DOHH2 (cell line): ENCODE data around the gene NDUFB5.

Experiments
- H3F3A ChIP-seq: fragments of 200-600 bp; sonication (generic), shearing (Covaris generic); 2 replicates; pipeline ENCODE4 v1.6.0; 2016; ENCODE audit warnings: antibody characterized with exemption, mild to moderate bottlenecking; ENCODE audit not compliant: control insufficient read depth, insufficient read depth
- H3K27ac ChIP-seq: fragments of 200-600 bp; sonication (generic); 2 replicates; pipeline ENCODE4 v1.5.1; 2014; ENCODE audit warnings: low read depth, mild to moderate bottlenecking, low read length, moderate library complexity
- H3K27me3 ChIP-seq: fragments of 200-600 bp; sonication (generic); 2 replicates; pipeline ENCODE4 v1.6.1; 2014; ENCODE audit warnings: mild to moderate bottlenecking, low read length, mixed read lengths; ENCODE audit not compliant: control insufficient read depth
- H3K36me3 ChIP-seq: fragments of 200-600 bp; sonication (generic); 2 replicates; pipeline ENCODE4 v1.6.1; 2014; ENCODE audit warnings: mild to moderate bottlenecking, low read length, moderate library complexity, mixed read lengths; ENCODE audit not compliant: control insufficient read depth
- H3K4me1 ChIP-seq: fragments of 200-600 bp; sonication (generic); 2 replicates; pipeline ENCODE4 v1.6.1; 2014; ENCODE audit warnings: mild to moderate bottlenecking, low read length, mixed read lengths; ENCODE audit not compliant: control insufficient read depth
- H3K4me2 ChIP-seq: fragments of 200-600 bp; sonication (generic); 2 replicates; pipeline ENCODE4 v1.6.0; 2014; ENCODE audit warnings: mild to moderate bottlenecking, low read length, moderate library complexity
- H3K4me3 ChIP-seq: fragments of 200-600 bp; sonication (generic); 2 replicates; pipeline ENCODE4 v1.5.1; 2014; ENCODE audit warnings: mild to moderate bottlenecking, low read length, mixed read lengths
- H3K79me2 ChIP-seq: fragments of 200-600 bp; sonication (generic); 2 replicates; pipeline ENCODE4 v1.6.1; 2014; ENCODE audit warnings: mild to moderate bottlenecking, low read length, mixed read lengths; ENCODE audit not compliant: control insufficient read depth
- H3K9me2 ChIP-seq: fragments of 200-600 bp; sonication (generic); replicated peaks from 2 replicates; pipeline ENCODE4 v1.6.1; 2014; ENCODE audit warnings: mild to moderate bottlenecking, low read length, mixed read lengths; ENCODE audit not compliant: control insufficient read depth
- H3K9me3 ChIP-seq: fragments of 200-600 bp; sonication (generic); 2 replicates; pipeline ENCODE4 v1.6.1; 2014; ENCODE audit warnings: antibody characterized with exemption, low read length, mixed read lengths; ENCODE audit not compliant: control insufficient read depth, insufficient read depth
- H4K20me1 ChIP-seq: fragments of 200-600 bp; sonication (generic); 2 replicates; pipeline ENCODE4 v1.6.0; 2014; ENCODE audit warnings: low read depth, mild to moderate bottlenecking, antibody characterized with exemption, low read length, moderate library complexity; ENCODE audit not compliant: control insufficient read depth, insufficient read depth
- CTCF ChIP-seq: fragments of 200-600 bp; sonication (generic); IDR thresholded peaks from one replicate; pipeline ENCODE4 v1.5.1; 2014; ENCODE audit warnings: antibody characterized with exemption, mild to moderate bottlenecking, low read depth, low read length; ENCODE audit not compliant: poor library complexity, severe bottlenecking
- EZH2phosphoT487 ChIP-seq: fragments of 200-600 bp; sonication (generic); IDR thresholded peaks from 2 replicates; pipeline ENCODE4 v1.6.1; 2017; ENCODE audit warnings: borderline replicate concordance, mild to moderate bottlenecking, antibody characterized with exemption, low read length, moderate library complexity, mixed read lengths

NDUFB5 gene

GRCh38 chr3:179663093-179663492 is 58.5 kb downstream of the NDUFB5 start:
- peaks cover 11% of the 10 kb centered on the region for H4K20me1 ChIP-seq
- no peaks in the 10 kb centered on the region for H3K4me1 ChIP-seq
- H3K4me2 ChIP-seq, result no peak overlapping the region
- H3K27ac ChIP-seq, result no peak overlapping the region
- no peaks in the 10 kb centered on the region for H3K9me3 ChIP-seq
- H3K9me2 ChIP-seq, result no peaks in the 10 kb centered on the region
- no peaks in the 10 kb centered on the region for H3F3A ChIP-seq
- H3K36me3 ChIP-seq, result no peaks in the 10 kb centered on the region; the same call in 1 of the 2 replicates
- peaks cover 100% of the 10 kb centered on the region for H3K79me2 ChIP-seq
- H3K4me3 ChIP-seq, result no peak overlapping the region
- TF ChIP-seq CTCF (no peak), EZH2phosphoT487 (no peak)
- no peaks in the 10 kb centered on the region for H3K27me3 ChIP-seq

GRCh38 chr3:179666030-179666429 is 61.4 kb downstream of the NDUFB5 start:
- Histone ChIP-seq H3K4me1 (no peaks in the 10 kb centered on the region), H3K4me3 (no peak overlapping the region), H4K20me1 (peaks cover 11% of the 10 kb centered on the region; the same call in 1 of the 2 replicates), H3K9me3 (no peaks in the 10 kb centered on the region), H3K9me2 (no peaks in the 10 kb centered on the region), H3K4me2 (no peak overlapping the region), H3K79me2 (peaks cover 98% of the 10 kb centered on the region), H3K27me3 (no peaks in the 10 kb centered on the region), H3K27ac (no peak overlapping the region), H3K36me3 (no peaks in the 10 kb centered on the region; the same call in 1 of the 2 replicates), H3F3A (no peaks in the 10 kb centered on the region)
- no peak for TF ChIP-seq EZH2phosphoT487
- no peak for TF ChIP-seq CTCF

GRCh38 chr3:179666436-179667035 is 61.9 kb downstream of the NDUFB5 start:
- peaks cover 10% of the 10 kb centered on the region; the same call in 1 of the 2 replicates for H4K20me1 ChIP-seq

More at GRCh38 chr3:179666436-179667035, 61.9 kb downstream of the NDUFB5 start:
- H3K36me3 ChIP-seq, result no peaks in the 10 kb centered on the region; the same call in 1 of the 2 replicates
- H3K27ac ChIP-seq, result no peak overlapping the region
- TF ChIP-seq CTCF (no peak), EZH2phosphoT487 (no peak)
- H3K9me3 ChIP-seq, result no peaks in the 10 kb centered on the region
- no peaks in the 10 kb centered on the region for H3K27me3 ChIP-seq
- no peaks in the 10 kb centered on the region for H3F3A ChIP-seq
- no peaks in the 10 kb centered on the region for H3K9me2 ChIP-seq
- no peak overlapping the region for H3K4me2 ChIP-seq
- H3K4me3 ChIP-seq, result no peak overlapping the region
- H3K4me1 ChIP-seq, result no peaks in the 10 kb centered on the region
- H3K79me2 ChIP-seq, result peaks cover 98% of the 10 kb centered on the region
